ENCODE data around the gene WDR33. TPM values are rescaled to one million over a fixed set of nuclear protein-coding genes. Genes with fewer than 3 reads are reported as not detected.
A peak's percentile ranks its signal among the peaks of the same experiment; 100 is the strongest.

Gene WDR33
- total RNA-seq, 6 donors from 2014 or later: 33.7 to 76.3 (median 47.5) TPM

GRCh38 chr2:127659408-127660290 is 151.3 kb downstream of the WDR33 start:
- H3K4me1 ChIP-seq: peaks cover 67 to 82% (median 72%) of the 10 kb centered on the region in 4 donors
- no peak overlapping the region for H3K4me3 ChIP-seq
- peaks cover 0 to 41% (median 4%) of the 10 kb centered on the region in 4 donors for H3K36me3 ChIP-seq
- WGBS, 2 donors: 46 to 60% methylated on average over 9 to 14 of the region's 14 CpGs
- H3K9me3 ChIP-seq: no peaks in the 10 kb centered on the region
- peaks cover 0 to 6% (median under 1%) of the 10 kb centered on the region in 4 donors for H3K27me3 ChIP-seq
- H3K27ac ChIP-seq: peak overlapping the region; percentile 84 to 96 (median 86)
- peak in 1 of 2 donors; percentile 64 for ATAC-seq (ENCODE audit: low FRiP score in 2 of 2)
- DNase-seq: peak; percentile 59 to 69
- TF ChIP-seq EP300 (IDR thresholded peaks at IDR 0.05): peak in 3 of 4 donors; percentile 59 to 98 (median 97)
- peak; percentile 90 to 91 for TF ChIP-seq POLR2AphosphoS5 (IDR thresholded peaks at IDR 0.05)
- TF ChIP-seq CTCF (IDR thresholded peaks at IDR 0.05): peak in 1 of 6 experiments; percentile 22
- TF ChIP-seq POLR2A (IDR thresholded peaks at IDR 0.05): peak in 1 of 4 donors; percentile 21

DNA sequence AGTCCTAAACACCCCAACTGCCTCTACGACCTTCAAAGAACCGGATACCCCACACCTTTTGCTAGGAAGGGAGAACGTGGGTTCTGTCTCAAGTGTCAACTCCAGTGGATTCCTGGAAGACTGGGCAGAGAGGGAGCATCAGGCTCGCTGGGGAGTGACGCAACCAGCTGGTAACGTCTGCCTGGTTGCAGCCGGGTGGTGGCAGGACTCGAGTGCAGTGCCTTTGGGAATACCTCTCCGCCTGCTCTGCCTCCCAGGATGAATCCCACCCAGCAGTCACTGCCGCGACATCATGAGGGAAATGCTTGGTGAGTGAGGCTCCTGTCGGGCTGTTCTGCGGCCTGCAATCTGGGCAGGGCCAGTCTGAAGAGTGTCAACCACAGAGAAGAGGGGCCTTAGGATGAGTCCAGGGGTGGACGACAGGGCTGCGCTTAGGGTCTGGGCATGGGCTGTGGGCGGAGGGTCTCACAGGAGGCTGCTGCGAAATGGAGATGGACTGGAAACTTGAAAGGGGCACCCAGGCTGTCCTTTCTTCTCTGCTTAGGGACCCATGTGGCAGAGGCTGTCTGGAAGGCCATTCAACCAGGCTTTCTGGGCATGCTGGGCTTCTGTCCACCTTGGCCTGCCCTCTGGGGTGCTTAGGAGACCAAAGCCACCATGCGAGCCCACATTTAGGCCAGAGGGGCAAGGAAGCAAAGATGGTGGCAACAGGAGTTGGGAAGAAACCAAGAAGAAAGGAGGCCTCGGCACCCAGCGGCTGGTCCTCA is 152.1 kb downstream of the WDR33 start:
- H3K36me3 ChIP-seq: peaks cover 0 to 49% (median 10%) of the 10 kb centered on the region in 4 donors
- DNase-seq (peak in 1 of 2 donors; percentile 40), ATAC-seq (ENCODE audit: low FRiP score in 2 of 2) (no peak)
- H3K27ac ChIP-seq: peak overlapping the region; percentile 84 to 96 (median 85)
- no peaks in the 10 kb centered on the region for H3K9me3 ChIP-seq
- no peak overlapping the region for H3K4me3 ChIP-seq
- H3K27me3 ChIP-seq: peaks cover 0 to under 1% (median under 1%) of the 10 kb centered on the region in 4 donors
- TF ChIP-seq POLR2A (IDR thresholded peaks at IDR 0.05) (no peak), CTCF (IDR thresholded peaks at IDR 0.05) (peak in 1 of 6 experiments; percentile 23)
- WGBS, 2 donors: 76 to 79% methylated on average over 18 to 20 of the region's 20 CpGs
- peaks cover 64 to 73% (median 69%) of the 10 kb centered on the region in 4 donors for H3K4me1 ChIP-seq

DNA sequence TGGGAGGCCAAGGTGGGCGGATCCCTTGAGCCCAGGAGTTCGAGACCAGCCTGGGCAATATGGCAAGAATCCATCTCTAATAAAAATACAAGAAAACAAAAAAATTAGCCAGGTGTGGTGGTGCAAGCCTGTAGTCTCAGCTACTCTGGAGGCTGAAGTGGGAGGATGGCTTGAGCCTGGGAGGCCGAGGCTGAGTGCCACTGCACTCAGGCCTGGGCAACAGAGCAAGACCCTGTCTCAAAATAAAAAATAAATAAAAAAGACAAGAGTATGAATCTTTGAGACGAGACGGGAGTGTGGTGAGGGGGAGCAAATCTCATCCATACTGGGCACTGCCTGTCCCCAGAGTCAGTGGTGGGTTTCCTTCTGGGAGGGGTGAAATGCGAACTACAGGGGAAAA is 152.8 kb downstream of the WDR33 start:
- no peak for DNase-seq

DNA sequence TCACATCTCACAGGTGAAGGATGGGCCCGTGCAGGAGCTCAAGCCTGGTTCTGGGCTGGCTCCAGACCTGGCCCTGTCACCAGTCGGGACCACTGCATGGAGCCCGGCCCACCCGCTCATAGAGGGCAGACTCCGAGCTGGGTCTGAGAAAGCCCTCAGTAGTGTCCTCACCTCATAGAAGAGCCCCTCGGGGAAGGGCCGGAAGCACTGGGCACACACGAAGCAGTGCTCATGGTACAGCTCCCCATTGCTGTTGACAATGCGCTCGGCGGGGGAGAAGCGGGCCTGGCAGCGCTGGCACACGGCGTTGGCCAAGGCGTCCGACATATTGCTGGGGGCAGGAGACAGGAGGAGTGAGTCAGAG is 153.8 kb downstream of the WDR33 start:
- TF ChIP-seq POLR2AphosphoS5 (IDR thresholded peaks at IDR 0.05) (no peak), EP300 (IDR thresholded peaks at IDR 0.05) (no peak), POLR2A (IDR thresholded peaks at IDR 0.05) (no peak), CTCF (IDR thresholded peaks at IDR 0.05) (no peak)
- Histone ChIP-seq H3K27me3 (no peaks in the 10 kb centered on the region), H3K4me1 (peaks cover 52 to 65% (median 62%) of the 10 kb centered on the region in 4 donors), H3K9me3 (no peaks in the 10 kb centered on the region), H3K4me3 (no peak overlapping the region), H3K27ac (peak overlapping the region; percentile 84 to 96 (median 85)), H3K36me3 (peaks cover 0 to 64% (median 14%) of the 10 kb centered on the region in 4 donors)
- 87 to 89% methylated on average over 10 to 15 of the region's 17 CpGs for WGBS, 2 donors
- ATAC-seq (ENCODE audit: low FRiP score in 2 of 2) (no peak), DNase-seq (peak in 1 of 2 donors; percentile 77)

More for the DNA sequence above, 152.8 kb downstream of the WDR33 start:
- Histone ChIP-seq H3K9me3 (no peaks in the 10 kb centered on the region), H3K27ac (peak overlapping the region; percentile 84 to 96 (median 85)), H3K36me3 (peaks cover 0 to 55% (median 13%) of the 10 kb centered on the region in 4 donors), H3K4me3 (no peak overlapping the region), H3K4me1 (peaks cover 58 to 67% (median 63%) of the 10 kb centered on the region in 4 donors), H3K27me3 (no peaks in the 10 kb centered on the region)
- no peak for ATAC-seq (ENCODE audit: low FRiP score in 2 of 2)
- TF ChIP-seq POLR2A (IDR thresholded peaks at IDR 0.05) (no peak), POLR2AphosphoS5 (IDR thresholded peaks at IDR 0.05) (no peak), EP300 (IDR thresholded peaks at IDR 0.05) (no peak), CTCF (IDR thresholded peaks at IDR 0.05) (no peak)
- 85 to 89% methylated on average over 6 of the region's 6 CpGs for WGBS, 2 donors
